WERI-Rb-1 (cell line): ENCODE data around the gene SASH3.

Source experiments
- DNase-seq: peaks from one replicate; pipeline ENCODE4 v3.0.0-alpha.2; 2020
- H3K27ac ChIP-seq: fragments of 250-450 bp; sonication (Bioruptor Pico); 2 replicates; pipeline ENCODE4 v1.5.1; 2020; ENCODE audit warnings: mild to moderate bottlenecking, moderate library complexity
- H3K27me3 ChIP-seq: fragments of 250-450 bp; sonication (Bioruptor Pico); 2 replicates; pipeline ENCODE4 v1.5.1; 2021; ENCODE audit warnings: mild to moderate bottlenecking, low read depth, moderate library complexity; ENCODE audit not compliant: insufficient read depth, severe bottlenecking
- H3K36me3 ChIP-seq: fragments of 250-450 bp; sonication (Bioruptor Pico); 2 replicates; pipeline ENCODE4 v1.5.1; 2020; ENCODE audit warnings: mild to moderate bottlenecking, moderate library complexity
- H3K4me3 ChIP-seq: 2 replicates; pipeline ENCODE4 v1.5.1; 2011; ENCODE audit warnings: low read depth, mild to moderate bottlenecking, control low read depth, low read length
- H3K9me3 ChIP-seq: fragments of 250-450 bp; sonication (Bioruptor Pico); 2 replicates; pipeline ENCODE4 v1.5.1; 2021; ENCODE audit warnings: mild to moderate bottlenecking, moderate library complexity; ENCODE audit not compliant: severe bottlenecking
- TF ChIP-seq, protein P1 (sequence below): IDR thresholded peaks from 2 replicates; pipeline ENCODE4 v1.5.1; 2011; ENCODE audit warnings: low read depth, mild to moderate bottlenecking, control low read depth, inconsistent platforms, low read length

SASH3 gene

GRCh38 chrX:129769467-129770154 is 10.1 kb upstream of the SASH3 start:
- H3K27me3 ChIP-seq = no peaks in the 10 kb centered on the region
- DNase-seq = no peak
- TF ChIP-seq, protein P1, sequence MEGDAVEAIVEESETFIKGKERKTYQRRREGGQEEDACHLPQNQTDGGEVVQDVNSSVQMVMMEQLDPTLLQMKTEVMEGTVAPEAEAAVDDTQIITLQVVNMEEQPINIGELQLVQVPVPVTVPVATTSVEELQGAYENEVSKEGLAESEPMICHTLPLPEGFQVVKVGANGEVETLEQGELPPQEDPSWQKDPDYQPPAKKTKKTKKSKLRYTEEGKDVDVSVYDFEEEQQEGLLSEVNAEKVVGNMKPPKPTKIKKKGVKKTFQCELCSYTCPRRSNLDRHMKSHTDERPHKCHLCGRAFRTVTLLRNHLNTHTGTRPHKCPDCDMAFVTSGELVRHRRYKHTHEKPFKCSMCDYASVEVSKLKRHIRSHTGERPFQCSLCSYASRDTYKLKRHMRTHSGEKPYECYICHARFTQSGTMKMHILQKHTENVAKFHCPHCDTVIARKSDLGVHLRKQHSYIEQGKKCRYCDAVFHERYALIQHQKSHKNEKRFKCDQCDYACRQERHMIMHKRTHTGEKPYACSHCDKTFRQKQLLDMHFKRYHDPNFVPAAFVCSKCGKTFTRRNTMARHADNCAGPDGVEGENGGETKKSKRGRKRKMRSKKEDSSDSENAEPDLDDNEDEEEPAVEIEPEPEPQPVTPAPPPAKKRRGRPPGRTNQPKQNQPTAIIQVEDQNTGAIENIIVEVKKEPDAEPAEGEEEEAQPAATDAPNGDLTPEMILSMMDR = no peak
- no peak overlapping the region for H3K4me3 ChIP-seq
- H3K27ac ChIP-seq = no peak overlapping the region
- no peaks in the 10 kb centered on the region for H3K9me3 ChIP-seq
- no peaks in the 10 kb centered on the region for H3K36me3 ChIP-seq

DNA sequence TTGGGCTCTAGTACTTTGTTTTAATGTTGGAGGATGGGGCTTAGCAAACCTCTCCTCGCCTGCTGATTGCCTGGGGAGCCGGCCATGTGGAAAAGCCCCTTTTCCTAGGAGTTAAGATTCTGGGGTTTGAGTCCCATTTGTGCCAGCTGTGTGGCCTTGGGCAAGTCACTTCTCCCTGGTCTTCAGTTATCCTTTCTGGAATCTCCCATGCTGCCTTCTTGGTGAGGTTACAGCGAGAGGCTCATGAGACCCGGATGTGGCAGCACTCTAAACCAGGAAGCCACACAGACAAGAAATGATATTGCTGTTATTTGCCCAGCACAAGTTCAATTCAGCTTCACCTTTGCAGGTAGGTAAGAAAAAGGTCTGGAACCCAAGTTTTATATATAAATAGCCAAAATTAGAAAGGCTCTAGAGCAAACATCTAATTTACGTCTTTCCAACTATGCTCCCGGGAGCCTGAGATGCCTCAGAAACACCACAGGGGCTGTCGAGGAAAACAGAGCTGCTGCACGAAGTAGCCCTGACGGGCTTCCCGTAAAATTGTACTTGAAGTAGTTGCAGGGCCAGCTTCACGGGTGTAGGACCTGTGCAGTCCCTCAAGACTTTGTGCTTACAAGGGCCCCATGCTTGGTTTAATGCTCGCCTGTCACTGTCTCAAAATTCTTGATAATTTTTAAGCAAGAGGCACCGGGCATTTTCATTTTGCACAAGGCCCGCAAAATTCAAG is 8.3 kb upstream of the SASH3 start:
- Histone ChIP-seq H3K36me3 (no peaks in the 10 kb centered on the region), H3K27me3 (no peaks in the 10 kb centered on the region), H3K9me3 (no peaks in the 10 kb centered on the region), H3K27ac (0 out of 2 replicates have a peak overlapping the region, but pooled peaks have one; percentile 15), H3K4me3 (no peak overlapping the region)
- DNase-seq = no peak
- TF ChIP-seq, protein P1 = no peak

DNA sequence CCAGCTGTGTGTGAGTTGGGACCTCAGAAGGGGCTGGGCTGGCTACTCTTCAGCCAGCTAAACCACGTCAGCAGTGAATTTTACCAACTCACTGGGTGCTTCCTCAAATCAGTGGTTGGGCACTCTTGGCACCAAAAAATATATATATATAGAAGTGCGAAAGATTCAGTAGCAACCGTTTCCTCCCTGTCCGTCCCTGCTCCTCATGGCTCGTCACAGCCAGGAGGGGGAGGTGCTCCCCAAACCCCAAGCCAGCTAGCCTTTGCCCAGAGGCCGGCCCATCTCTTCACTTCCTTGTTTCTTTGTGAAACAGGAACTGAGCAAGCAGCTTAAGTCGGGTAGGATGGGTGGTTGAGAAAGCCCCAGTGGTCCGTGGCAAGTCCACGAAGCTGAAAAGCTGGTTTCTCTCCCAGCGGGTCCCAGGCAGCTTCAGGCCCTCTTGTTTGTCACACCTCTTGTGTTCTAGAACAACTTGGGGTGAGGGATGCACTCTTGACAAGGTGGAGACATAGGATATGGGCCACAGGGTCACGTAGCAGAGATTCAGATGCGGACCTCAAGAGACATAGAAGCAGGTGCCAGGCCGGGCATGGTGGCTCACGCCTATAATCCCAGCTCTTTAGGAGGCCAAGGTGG is 6.8 kb upstream of the SASH3 start:
- H3K27me3 ChIP-seq = no peaks in the 10 kb centered on the region
- no peak overlapping the region for H3K27ac ChIP-seq
- TF ChIP-seq, protein P1 = no peak
- H3K4me3 ChIP-seq = no peak overlapping the region
- H3K36me3 ChIP-seq = no peaks in the 10 kb centered on the region
- H3K9me3 ChIP-seq = no peaks in the 10 kb centered on the region
- no peak for DNase-seq

GRCh38 chrX:129773649-129774458 is 5.9 kb upstream of the SASH3 start:
- TF ChIP-seq, protein P1 = no peak
- no peak for DNase-seq
- Histone ChIP-seq H3K9me3 (no peaks in the 10 kb centered on the region), H3K36me3 (no peaks in the 10 kb centered on the region), H3K27me3 (no peaks in the 10 kb centered on the region), H3K27ac (no peak overlapping the region), H3K4me3 (no peak overlapping the region)

GRCh38 chrX:129777218-129778030 is 2.3 kb upstream of the SASH3 start:
- Histone ChIP-seq H3K9me3 (no peaks in the 10 kb centered on the region), H3K36me3 (no peaks in the 10 kb centered on the region), H3K27me3 (peaks cover 5% of the 10 kb centered on the region), H3K4me3 (no peak overlapping the region), H3K27ac (no peak overlapping the region)
- DNase-seq = no peak
- TF ChIP-seq, protein P1 = no peak
